Posterior vena cava (tissue), 2 donors: Measurements from ENCODE around the gene PVR. TPM values are rescaled to one million over a fixed set of nuclear protein-coding genes. Genes with fewer than 3 reads are reported as not detected.
"Not testable (repeated sequence)": the region's sequence is repeated elsewhere in the genome, so short reads cannot be mapped to it uniquely, and the experiment has no call there.

ENCODE experiments used
- DNase-seq: peaks from one replicate; pipeline ENCODE4 v3.0.0-alpha.2; 2020; ENCODE audit warnings: low spot score
- intact Hi-C, 2 donors: fragments of 100-400 bp; cut with DNase I; formaldehyde crosslinking; loops; one replicate each; pipeline versions ENCODE4 v1.14.1 to v1.14.2; 2022 to 2023
- long read RNA-seq, 2 donors: library from polyadenylated mRNA; unstranded; transcript quantifications; one replicate each; pipeline ENCODE4 v2.0.0, GENCODE V29; 2020 to 2021
- total RNA-seq, 2 donors: library from RNA; stranded (reverse); fragmentation: NEBNext Ultra II Directional; extraction: Animal tissue kit (Norgen Biotek cat#: 25700); gene quantifications; one replicate each; pipeline ENCODE4 v1.2.1, GENCODE V29; 2021
- donor health status: DM: yes; HTN: yes; CAD: no.
- donor health status: DM: yes; HTN: yes; CAD: no.

The PVR gene, protein sequence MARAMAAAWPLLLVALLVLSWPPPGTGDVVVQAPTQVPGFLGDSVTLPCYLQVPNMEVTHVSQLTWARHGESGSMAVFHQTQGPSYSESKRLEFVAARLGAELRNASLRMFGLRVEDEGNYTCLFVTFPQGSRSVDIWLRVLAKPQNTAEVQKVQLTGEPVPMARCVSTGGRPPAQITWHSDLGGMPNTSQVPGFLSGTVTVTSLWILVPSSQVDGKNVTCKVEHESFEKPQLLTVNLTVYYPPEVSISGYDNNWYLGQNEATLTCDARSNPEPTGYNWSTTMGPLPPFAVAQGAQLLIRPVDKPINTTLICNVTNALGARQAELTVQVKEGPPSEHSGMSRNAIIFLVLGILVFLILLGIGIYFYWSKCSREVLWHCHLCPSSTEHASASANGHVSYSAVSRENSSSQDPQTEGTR
- total RNA-seq: 10 to 100 TPM; 22.4 to 35.6 TPM
- long read RNA-seq, donor 1, transcript PVR-205 (8 exons, 3,325 nt): major isoform, 11 of 24 reads
- long read RNA-seq, donor 1, partial matches to known transcripts: 6 of 24 reads
- long read RNA-seq, donor 1, other reads (novel, unspliced or antisense): 2 of 24 reads
- long read RNA-seq, donor 2, transcript PVR-202 (7 exons, 3,166 nt): minor isoform, 6 of 59 reads
- long read RNA-seq, donor 2, transcript PVR-203 (8 exons, 3,078 nt): minor isoform, 8 of 59 reads
- long read RNA-seq, donor 2, transcript PVR-205 (8 exons, 3,325 nt): major isoform, 29 of 59 reads
- long read RNA-seq, donor 2, partial matches to known transcripts: 1 of 59 reads
- long read RNA-seq, donor 2, other reads (novel, unspliced or antisense): 11 of 59 reads

DNA sequence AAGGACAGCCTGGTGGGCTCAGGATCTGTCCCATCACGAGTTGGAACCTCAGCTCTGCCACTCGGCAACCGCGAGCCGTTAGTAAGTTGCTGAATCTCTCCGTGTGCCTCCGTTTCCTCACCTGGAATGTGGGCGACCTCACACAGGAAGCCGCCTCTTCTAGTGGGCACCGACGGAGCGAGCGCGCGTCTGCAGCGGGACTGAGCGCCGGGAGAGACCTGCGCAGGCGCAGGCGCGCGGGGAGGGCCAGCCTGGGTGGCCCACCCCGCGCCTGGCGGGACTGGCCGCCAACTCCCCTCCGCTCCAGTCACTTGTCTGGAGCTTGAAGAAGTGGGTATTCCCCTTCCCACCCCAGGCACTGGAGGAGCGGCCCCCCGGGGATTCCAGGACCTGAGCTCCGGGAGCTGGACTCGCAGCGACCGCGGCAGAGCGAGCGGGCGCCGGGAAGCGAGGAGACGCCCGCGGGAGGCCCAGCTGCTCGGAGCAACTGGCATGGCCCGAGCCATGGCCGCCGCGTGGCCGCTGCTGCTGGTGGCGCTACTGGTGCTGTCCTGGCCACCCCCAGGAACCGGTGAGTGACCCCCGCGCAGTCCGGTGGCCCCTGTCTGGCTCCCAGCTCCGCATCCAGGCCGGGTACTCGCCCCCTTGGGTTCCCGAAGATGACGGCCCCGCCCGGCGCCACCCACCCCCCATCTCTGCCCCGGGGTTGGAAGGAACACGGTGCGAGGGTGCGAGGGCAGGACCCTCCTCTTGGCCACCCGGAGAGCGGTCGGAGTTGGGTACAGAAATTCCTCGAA is at the start of gene PVR:
TSS of gene PVR (plus strand) at position 306 of the 797 bp plus-strand sequence. CDS start at position 493, 187 bp downstream.
- intact Hi-C loops: no loop called here
- DNase-seq: peak; percentile 91

DNA sequence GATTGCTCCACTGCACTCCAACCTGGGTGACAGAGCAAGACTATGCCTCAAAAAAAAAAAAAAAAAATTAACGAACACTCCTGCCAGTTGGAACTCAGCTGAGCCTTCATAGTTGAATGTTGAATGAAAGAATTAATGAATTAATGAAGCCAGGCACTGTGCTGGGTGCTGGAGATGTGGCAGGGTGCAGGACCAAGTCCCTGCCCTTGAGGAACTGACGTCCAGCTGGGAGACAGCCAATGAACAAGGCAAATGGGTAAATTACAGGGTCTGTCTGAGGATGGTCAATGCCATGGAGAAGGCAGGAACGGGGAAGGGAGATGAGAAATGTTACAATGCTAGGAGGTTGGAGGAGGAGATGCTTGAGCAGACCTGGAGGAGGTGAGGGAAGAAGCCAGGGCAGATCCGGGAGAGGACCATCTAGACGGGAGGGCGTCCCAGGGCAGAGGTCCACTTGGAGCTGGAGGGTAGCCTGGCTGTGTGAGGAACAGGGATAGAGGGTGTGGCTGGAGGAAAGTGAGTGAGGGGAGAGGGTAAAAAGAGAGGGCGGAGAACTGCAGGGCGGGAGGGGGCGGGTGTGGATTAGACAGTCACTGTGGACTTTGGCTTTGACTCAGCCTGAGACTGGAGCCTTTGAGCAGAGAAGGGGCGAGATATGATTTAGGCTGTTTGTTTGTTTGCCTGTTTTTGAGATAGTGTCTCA is 47.1 kb upstream of the PVR start:
- intact Hi-C loops: no loop called here

DNA sequence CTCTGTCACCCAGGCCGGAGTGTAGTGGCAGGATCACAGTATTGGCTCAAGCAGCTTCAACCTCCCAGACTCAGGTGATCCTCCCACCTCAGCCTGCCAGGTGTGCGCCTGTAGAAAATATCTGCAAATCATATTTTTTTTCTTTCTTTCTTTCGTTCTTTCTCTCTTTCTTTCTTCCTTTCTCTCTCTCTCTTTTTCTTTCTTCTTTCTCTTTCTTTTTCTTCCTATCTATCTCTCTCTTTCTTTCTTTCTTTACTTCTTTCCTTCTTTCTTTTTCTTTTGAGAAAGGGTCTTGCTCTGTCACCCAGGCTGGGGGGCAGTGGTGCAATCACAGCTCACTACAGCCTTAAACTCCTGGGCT is 46.6 kb upstream of the PVR start:
- no peak for DNase-seq
- intact Hi-C loops: no loop called here

More for the DNA sequence above, 47.1 kb upstream of the PVR start:
- no peak for DNase-seq

DNA sequence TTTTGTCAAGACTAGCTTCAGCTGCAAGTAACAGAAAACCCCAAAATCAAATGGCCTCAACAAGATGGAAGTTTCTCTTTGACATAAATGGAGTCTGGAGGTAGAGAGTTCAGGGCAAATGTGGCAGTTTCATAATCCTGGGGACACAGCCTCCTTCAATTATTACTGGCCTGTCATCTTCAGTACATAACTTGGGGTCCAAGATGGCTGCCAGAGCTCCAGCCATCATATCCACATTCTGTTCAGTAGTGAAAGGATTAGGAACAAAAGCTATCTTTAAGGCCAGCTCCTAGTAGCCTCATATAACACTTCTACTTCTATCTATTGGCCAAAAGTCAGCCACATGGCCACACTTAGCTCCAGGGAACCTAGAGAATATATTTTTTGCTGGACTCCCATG is 45.4 kb upstream of the PVR start:
- DNase-seq: no peak
- intact Hi-C loops: no loop called here

DNA sequence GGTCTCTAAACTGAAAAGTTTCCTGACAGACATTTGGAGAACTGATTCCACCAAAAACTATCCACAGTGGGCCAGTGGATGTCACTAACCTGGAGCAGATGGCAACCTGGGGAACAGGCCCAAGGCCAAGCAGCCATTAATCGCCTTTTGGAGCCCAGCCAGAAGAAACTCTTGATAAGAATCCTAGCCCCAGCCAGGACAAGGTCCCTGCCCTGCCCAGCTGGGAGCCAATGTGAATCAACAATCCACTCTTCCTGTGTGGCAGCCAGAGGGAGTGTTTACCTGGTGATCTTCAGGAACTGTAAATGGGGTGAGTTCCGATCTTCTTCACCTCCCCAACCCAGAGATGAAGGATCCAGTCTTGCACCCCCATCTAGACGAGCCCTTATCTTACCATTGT is 44.8 kb upstream of the PVR start:
- intact Hi-C loops: no loop called here
- no peak for DNase-seq

DNA sequence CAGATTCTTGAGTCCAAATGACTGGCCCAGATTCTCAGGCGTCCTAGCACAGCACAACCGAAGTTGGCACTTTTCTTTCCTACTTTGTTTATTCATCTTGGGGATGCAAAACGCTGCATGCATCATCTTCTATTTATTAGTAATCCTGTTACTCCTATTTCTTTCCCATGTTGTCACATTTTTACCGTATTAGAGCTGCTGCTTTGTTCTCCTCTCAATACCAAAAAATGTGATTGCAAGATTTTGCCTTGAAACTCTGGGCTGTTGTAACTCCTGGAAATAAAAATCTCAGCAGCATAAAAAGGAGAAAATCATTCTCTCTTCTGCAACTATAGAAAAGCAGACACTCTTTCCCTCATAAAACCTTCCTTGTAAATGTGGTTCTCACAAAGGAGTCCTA is 43.2 kb upstream of the PVR start:
- DNase-seq: no peak
- intact Hi-C loops: no loop called here

DNA sequence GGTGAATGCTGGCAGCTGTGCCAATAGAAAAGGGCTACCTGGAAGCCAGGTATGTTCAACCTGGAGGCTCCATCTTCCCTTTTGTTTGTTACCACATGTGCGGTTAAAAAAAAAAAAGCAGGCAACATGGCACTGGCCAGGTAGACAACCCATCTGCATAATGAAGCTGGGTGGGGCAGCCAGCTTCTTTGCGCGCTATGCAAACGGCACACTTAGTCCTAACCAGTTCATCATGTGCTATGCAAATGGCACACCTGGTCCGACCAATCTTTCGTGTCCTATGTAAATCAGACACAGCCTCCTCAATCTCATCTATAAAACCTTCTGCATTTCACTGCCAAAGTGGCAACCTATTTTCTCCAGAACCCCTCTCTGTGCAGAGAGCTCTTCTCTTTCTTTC is 41.6 kb upstream of the PVR start:
- no peak for DNase-seq
- intact Hi-C loops: no loop called here

DNA sequence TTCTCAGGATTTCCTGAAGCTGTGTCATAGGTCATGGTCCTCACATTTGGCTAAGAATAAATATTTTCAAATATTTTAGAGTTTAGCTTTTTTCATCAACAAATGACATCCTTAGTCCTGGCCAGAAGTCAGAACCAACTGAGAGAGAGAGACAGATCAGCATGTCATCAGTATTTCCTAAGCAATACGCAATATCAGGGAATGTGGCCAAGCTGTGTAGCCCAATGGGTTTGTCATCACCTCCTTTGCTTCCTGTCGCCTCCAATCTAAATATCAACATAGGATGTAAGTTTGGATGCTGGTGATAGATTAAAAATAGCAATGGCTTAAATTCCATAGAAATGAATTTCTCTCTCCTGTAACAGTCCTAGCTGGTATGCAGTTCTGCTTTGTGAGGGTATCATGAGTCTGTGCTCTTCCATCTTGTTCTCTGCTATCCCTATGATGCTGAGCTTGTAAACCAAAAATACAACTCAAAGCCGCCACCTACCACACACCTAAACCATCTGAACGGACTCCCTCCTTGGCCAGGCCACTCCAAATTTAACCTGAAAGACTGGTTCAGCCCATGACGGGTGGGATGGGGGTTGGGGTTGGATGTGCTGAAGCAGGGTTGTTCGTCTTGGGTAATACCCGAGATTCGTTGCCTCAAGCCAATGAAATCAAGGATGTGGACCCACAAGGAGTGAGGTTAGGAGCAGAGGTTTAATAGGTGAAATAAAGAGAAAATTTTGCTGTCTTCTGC is 40.3 kb upstream of the PVR start:
- intact Hi-C loops: no loop called here
- no peak for DNase-seq

DNA sequence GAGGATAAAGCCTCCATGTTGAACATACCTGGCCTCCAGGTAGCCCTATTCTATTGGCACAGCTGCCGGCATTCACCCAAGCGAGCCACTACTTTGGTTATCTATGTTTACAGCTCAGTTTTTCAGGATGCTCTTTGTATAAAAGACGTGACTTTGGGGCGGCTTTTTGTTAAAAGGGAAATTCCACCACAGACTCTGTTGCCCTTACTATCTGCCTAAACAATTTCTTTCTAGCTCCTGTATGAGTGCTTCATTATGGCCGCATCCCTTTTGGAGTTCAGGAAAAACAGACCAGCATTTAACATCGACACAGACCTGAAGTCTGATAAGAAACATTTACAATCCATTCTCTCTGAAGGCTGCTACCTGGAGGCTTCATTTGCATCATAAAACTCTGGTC is 39.5 kb upstream of the PVR start:
- no peak for DNase-seq
- intact Hi-C loops: no loop called here

DNA sequence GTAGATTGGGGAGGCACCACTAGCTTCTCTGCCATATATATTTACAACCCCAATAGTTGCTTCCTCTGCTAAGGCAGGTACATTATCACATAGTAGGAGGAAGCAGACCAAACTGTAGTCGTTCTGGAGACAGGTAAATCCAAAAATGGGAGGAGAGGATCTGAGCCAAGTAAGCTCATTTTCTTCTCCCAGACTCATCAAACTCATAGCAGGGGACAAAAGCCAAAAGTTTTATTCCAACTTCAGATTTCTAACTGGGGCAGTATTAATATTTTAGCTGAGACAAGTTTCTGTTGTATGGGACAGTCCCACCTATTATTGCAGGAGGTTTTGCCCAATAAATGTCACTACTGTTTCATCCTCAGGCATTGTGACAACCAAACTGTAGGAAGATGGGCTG is 38.2 kb upstream of the PVR start:
- DNase-seq: no peak
- intact Hi-C loops: no loop called here

DNA sequence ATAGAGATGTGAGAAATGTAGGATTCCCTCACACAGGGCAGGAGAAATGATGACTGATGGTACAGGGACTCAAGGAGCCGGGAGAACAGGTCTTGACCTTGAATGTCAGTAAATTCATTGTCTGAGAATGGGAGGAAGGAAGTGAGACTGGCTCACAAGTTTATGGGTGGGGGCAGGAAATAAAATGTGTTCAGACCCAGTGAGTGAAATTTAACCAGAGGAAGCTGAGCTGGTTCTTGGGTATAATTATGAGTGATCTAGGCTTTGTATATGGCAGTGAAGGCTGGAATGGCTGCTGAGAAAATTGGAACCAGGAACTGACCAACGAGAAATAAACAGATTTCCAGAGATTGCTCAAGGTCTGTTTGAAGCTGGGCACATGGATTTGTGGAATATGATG is 36.7 kb upstream of the PVR start:
- intact Hi-C loops: no loop called here
- no peak for DNase-seq

DNA sequence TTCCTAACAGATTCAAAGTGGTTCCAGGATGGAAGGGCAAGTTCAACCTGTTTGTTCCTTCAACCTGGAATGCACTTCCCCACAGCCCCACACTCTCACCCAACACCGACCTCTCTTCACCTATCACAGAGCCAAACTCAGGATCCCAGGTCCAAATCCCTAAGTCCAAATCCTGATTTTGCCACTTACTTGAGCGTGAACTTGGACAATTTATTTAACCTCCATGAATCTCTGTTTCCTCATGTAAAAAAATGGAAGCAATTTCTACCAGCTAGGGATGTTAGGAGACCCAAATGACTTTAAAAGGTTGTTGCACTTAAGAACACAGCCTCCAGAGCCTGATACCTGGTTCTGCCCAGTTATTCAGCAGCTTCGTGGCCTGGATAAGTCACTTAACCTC is 35.8 kb upstream of the PVR start:
- intact Hi-C loops: no loop called here
- no peak for DNase-seq

DNA sequence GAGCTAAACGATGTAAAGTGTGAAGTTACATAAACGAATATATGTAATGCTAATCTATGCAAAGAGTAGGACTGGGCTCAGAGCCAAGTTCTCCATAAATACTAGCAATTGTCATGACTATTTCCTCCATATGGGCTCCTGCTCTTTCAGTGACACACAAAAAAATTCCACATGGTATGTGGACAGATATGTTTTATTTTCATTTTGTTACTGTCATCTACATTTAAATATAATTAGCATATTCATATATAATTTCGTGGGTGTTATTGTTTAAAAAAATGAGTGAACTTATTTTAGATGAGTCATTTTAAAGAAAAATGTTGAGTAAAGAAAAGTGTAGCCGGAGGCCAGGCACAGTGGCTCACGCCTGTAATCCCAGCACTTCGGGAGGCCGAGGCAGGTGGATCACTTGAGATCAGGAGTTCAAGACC is 35.3 kb upstream of the PVR start:
- intact Hi-C loops: no loop called here
- no peak for DNase-seq

DNA sequence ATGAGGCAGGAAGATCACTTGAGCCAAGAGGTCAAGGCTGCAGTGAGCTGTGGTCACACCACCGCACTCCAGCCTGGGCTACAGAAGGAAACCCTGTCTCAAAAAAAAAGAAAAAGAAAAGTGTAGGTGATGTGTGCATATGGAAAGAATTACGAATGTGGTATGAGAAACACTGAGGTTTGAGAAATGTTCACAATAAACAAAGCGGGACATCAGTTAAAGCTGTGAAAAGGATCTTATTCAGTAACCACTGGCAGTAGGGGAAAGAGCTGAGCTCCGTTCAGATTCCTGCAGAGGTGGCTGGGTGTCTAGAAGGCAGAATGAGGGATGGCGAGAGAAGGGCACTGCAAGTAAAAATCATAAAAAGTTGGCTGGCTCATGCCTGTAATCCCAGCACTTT is 34.5 kb upstream of the PVR start:
- intact Hi-C loops: no loop called here

DNA sequence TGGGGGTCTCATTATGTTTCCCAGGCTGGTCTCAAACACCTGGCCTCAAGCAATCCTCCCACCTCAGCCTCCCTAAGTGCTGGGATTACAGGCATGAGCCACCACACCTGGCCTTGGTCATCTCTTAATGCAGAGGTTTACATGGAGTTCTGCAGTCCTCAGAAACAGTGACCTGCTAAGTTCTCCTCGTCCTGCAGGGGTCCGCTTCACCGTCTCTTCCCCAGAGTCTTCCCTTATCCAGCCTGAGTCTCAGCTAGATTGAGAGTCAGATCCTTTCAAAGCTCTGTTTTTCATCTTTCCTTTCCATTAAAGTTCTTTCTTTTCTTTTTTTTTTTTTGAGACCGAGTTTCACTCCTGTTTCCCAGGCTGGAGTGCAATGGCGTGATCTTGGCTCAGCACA is 33.2 kb upstream of the PVR start:
- intact Hi-C loops, DNase-seq: not testable (repeated sequence)

More for the DNA sequence above, 34.5 kb upstream of the PVR start:
- no peak for DNase-seq

DNA sequence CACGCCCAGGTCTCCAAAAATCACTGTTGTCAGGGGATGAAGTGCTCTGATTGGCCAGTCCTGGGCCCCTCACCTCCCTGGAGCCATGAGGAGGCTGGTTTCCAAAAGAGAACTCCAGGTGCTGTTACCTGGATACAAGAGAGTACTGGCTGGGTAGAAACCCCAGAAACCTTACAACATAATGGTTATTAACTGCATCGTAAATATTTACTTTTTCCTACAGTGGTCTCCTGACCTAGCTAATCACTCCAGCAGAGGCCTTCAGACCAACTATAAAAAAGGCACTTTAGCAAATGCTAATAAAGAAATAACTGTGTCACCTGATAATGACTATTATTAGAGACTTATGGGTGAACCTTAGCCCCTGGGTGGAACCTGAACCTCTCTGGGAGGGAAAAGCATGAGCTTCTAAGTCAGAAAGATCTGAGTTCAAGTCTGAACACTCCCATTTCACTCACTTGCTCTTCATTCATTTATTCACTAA is 31.9 kb upstream of the PVR start:
- no peak for DNase-seq
- intact Hi-C loops: no loop called here

DNA sequence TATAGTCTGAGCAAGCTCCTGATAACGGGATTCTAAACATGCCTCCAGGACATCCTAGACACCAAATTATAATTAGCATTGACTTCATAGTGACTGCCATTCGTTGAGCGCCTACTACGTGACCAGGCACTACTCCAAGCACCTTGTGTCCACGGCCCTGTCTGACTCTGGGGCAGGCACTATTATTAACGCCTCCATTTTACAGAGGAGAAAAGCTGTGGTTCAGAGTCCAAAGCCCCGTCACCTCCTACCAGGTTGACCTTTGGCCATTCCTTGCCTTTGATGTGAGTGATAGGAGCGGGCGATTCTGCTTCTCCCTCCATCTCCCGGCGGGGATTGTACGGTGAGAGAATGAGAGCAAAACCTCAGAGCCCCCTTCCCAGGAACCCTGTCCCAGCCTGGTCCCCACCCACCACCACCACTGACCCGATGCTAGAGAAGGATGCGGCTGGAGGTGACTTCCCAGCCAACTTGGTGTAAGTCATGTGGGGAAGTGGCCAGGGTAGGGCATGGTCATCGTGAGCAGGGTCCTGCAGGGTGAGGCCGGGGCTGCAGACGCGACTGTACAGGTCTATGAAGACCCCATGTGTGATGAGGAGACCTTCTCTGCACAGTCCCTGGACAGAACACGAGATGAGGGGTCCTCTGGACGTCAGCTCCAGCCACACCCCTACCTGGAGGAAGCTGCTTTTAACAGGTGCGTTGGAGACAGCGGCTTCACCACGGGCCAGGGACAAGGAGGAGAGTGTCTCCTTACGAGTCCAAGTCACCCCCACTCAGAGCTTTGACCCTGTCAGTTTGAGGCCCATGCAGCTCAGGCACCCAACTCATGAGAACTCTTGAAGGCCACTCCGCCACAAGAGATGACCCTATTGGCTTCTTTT is 30.2 kb upstream of the PVR start, which contains the start of gene IGSF23:
TSS of gene IGSF23 (plus strand) at position 269 of the 884 bp plus-strand sequence. CDS start at position 352, 83 bp downstream.
- intact Hi-C loops: no loop called here
- DNase-seq: no peak
